Gastroesophageal sphincter (tissue), 3 donors: ENCODE results near the gene TSHZ2.

Source experiments
- EP300 ChIP-seq: sonication (generic); formaldehyde crosslinking; IDR thresholded peaks from one replicate; pipeline ENCODE4 v1.6.1; 2017; ENCODE audit warnings: antibody characterized with exemption, mild to moderate bottlenecking
- POLR2A ChIP-seq, 2 donors: fragments of 450-650 bp; IDR thresholded peaks; one replicate each; pipeline ENCODE4 v1.6.1; 2017; ENCODE audit warnings: antibody characterized with exemption in 2 of 2, mild to moderate bottlenecking in 2 of 2, moderate library complexity in 1 of 2
- POLR2AphosphoS5 ChIP-seq: sonication (generic); formaldehyde crosslinking; IDR thresholded peaks from one replicate; pipeline ENCODE4 v1.6.1; 2017; ENCODE audit warnings: antibody characterized with exemption
- TF ChIP-seq, protein P1 (sequence below), 4 experiments: fragments of 200-600 bp in 2 of 4; fragments of 450-650 bp in 2 of 4; sonication (generic) in 1 of 4; IDR thresholded peaks; one replicate each; pipeline ENCODE4 v1.5.1; 2017 to 2019; ENCODE audit warnings: antibody characterized with exemption in 4 of 4, mild to moderate bottlenecking in 2 of 4, moderate library complexity in 2 of 4

DNA sequence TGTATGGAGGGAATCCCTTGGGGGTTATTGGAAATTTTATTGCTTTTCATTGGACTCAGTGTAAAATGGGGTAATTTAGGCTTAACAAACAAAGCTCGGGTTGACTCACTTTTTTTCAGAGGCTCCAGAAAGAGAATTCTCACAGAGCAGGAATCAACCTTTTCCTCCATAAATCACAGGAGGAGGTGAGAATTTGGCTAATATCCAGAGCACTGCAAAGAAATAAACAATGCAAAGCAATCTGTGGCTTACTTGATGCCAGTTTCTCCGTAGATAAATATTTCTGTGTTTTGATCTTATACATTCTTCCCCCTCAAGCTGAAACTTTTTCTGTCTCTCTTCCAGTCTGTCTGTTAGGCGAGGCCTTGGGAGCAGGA, 176.6 kb downstream of the TSHZ2 start:
- TF ChIP-seq, protein P1, sequence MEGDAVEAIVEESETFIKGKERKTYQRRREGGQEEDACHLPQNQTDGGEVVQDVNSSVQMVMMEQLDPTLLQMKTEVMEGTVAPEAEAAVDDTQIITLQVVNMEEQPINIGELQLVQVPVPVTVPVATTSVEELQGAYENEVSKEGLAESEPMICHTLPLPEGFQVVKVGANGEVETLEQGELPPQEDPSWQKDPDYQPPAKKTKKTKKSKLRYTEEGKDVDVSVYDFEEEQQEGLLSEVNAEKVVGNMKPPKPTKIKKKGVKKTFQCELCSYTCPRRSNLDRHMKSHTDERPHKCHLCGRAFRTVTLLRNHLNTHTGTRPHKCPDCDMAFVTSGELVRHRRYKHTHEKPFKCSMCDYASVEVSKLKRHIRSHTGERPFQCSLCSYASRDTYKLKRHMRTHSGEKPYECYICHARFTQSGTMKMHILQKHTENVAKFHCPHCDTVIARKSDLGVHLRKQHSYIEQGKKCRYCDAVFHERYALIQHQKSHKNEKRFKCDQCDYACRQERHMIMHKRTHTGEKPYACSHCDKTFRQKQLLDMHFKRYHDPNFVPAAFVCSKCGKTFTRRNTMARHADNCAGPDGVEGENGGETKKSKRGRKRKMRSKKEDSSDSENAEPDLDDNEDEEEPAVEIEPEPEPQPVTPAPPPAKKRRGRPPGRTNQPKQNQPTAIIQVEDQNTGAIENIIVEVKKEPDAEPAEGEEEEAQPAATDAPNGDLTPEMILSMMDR (IDR thresholded peaks at IDR 0.05), result no peak
- no peak for TF ChIP-seq POLR2A (IDR thresholded peaks at IDR 0.05)
- no peak for TF ChIP-seq POLR2AphosphoS5
- no peak for TF ChIP-seq EP300
